HG03066 (cell line): Measurements from ENCODE around the gene ACSS1.

Source experiments
- ATAC-seq: cut with Tn5 transposase; IDR thresholded peaks from one replicate; pipeline ENCODE4 v1.9.1; 2021; ENCODE audit warnings: low read depth; ENCODE audit not compliant: unreplicated experiment

The ACSS1 gene

DNA sequence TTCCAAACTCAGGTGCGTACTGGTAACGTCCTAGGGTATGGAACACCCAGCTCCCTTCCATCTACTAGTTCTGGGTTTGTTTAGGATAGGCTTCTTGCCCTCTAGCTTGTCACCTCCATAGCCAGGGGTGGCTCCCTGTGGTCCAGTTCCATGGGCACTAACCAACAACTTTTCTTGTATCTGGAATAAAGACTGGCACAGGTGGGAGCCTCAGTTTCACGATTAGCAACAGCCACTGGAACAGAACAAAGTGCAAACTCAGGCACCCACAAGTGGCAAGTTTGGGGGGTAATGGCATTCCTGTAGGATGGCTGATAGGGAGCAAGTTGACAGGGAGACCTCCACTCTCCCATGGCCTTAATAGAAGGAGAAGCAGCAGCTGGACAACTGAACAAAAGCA lies 59.8 kb downstream of the ACSS1 start:
- no peak for ATAC-seq

- no peak for ATAC-seq
Observed at GRCh38 chr20:24996449-24997377, 61.2 kb downstream of the ACSS1 start.

DNA sequence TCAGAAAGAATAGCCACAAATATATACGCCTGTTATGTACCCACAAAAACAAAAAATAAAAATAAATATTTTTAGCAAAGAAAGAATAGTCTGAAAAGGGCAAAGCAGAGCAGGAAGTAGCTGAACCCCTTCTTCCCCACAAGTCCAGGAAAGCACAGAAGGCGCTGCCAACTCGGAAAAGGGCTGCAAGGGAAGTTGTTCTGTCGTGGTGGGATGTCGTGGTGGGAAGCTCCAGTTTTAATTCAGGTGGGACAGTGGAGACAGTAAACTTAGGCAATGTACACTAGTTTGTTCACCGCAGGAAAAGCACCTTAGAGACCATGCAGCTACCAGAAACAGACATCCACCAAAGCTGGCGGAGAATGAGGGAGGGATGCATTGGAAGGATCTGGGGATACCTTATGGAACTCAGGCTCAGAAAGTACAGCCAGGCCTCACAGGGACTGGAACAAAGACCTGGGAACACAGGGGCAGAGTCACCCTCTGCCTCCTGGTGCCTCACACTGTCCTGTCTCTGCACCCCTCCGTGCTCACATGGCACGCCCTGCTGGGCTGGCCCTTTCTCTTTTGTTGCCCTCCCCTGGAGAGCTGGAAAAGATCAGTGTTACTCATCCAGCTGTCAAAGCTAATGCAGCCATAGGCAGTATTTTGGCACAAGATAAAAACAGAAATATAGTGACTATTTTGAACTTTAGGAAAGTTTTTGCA lies 62.0 kb downstream of the ACSS1 start:
- no peak for ATAC-seq

DNA sequence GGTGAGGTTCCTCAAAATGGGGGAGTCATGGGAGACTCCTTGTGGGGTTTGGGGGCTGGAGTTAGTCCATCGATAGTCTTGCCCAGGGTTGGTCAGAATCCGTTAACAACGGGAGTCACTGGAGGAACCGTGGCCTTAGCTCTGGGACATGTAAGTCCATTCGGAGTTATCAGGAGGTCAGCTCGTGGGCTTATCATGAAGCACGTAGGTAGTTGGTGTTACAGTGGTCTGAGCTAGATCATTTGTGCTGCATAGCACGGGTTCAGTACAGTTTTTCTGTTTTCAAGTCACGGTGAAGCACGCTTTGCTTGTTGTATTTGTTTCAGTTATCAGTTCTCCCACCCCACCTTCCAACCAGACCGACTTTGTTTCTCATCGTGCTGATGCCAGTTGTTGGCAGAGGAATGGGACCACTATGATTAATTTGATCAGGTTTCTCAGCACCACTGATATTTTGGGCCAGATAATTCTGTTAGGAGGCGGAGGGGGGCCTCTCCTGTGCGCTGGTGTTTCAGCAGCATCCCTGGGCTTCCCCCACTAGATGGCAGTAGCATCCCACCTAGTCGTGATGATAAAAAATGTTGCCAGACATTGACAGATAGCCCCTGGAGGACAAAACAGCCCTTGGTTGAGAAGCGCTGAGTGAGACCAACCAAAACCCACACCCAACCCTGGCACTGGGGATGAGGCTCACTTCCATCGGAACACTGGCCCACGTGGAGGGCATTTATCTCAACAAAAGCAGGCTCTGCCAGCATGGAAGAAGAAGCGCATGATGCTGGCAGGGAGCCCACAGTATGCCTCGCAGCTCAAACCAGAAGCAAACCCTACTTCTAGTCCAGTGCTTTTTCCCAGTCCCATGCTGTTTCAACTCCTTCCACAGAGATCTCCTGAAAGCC lies 63.2 kb downstream of the ACSS1 start:
- ATAC-seq, result no peak

DNA sequence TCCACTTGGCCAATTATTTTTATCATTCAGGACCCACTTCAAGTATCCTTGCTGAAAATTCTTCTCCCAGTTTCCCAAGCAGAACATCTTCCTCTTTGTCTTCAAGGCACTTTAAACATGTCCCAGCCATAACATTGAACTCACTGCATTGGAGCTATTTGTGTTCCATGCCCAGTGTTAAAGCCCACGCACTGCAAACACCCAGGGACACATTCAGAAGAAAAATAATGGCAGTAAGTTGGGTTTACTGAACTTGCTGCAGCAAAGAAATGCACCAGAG lies 63.8 kb downstream of the ACSS1 start:
- no peak for ATAC-seq

DNA sequence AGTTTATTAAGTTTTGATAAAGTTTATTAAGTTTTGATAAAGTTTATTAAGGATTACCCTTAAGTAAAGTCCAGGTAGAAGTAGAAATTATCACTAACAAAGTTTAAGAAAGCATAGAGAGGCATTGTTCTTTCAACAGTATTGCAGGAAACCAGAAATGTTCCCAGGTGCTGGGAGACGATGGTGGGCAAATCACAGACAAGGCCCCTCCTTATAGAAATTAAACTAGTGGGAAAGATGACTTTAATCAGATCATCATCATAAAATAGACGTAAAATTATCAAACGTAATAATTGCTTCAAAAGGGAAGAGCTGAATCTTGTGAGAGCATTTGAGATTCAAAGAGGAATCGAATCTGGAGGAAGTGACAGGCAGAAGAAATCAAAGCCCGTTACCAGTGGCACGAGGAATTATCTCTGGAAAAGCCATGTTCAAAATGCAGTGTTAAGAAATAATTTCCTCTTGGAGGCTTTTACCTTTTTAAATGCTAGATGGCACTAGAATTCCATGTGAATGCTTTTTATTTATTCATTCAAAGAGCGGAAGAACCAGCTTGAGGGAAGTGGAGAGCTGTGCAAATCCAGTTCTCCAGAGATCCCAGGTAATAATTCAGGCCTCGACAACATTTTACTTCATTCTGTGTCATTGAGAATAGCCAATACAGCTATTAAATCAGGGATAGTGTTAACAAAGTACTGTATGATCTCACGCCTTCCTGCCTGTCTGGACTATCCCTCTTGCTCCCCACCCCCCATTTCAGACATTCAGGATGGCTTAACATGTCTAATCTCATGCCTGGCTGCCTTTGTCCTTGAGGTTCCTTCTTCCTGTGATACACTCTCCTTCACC lies 64.4 kb downstream of the ACSS1 start:
- no peak for ATAC-seq

DNA sequence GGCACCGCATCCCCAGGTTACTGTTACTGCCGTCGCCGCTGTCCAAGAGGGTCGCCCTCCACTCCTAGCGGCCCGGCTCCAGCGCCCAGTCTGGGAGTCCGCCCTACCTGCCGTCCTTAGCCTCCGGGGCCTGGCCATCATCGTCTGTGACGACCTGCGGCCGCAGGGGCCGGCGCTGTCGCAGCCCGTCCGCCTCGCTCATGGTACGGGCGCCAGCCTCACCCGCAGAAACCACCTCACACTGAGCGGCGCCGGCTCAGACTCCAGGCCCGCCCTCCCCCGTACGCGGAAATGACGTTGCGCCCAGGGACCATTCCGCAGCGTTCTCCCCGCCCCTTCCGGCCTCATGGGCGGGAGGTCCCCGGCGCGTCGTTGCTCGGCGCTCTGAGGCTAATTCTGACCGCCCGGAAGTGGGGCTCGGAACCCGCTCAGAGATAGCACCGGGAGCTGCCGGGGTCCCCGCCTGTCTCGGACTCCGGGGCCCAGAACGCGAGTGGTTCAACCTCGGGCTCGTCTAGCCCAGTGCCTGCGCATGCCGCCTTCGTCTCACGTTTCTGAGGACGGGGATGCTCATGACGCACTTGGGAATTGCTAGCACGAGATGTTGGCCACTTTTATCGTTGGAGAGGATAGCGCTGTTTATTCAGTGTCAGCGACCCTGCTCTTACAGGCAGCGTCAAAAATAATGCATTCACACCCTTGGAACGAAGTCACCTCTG lies 65.3 kb downstream of the ACSS1 start, which contains the start of gene APMAP:
Gene APMAP, minus strand, starts transcription at position 265 of the 719 bp plus-strand sequence. Its CDS starts 63 bp downstream, at position 202.
- ATAC-seq, result peak; percentile 96

- ATAC-seq, result peak; percentile 21
Observed at GRCh38 chr20:24991897-24992486, 65.9 kb downstream of the ACSS1 start.

DNA sequence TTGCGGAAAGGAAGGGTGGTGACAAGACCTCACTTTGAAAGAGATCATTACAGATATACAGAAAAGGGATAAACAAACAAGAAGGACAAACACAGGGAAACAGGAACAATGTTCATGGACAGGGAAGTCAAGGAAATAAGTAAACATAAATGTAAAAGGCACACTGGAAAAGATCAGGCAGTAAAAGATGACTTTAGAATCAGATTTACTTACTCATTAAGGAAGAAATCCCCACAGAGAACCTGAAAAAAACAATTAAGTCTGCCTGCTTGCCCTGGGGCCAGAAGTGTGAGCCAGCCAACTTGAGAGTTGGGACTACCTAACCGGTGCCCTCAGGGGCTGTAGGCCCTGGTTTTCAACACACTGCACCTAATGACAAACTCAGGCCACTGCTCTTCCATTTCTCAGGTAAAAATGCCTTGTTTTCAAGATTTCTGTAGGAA lies 67.1 kb downstream of the ACSS1 start:
- no peak for ATAC-seq

DNA sequence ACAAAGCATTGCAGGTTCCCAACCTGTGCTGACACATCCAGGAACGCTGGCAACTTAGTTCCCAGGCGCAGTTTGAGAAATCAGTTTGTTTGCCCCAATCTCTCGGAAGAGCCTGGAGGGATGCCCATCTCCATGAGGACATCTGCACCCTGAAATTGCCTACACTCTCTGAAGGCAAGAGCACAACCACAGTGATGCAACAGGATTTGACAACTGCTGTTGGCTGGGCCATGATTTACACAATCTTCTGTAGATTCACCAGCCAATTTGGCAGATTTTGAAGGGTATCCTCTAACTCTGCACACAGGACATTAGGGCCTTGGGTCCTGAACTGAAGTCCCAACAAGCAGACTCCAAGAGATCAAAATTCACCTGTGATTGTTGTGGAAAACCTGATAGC lies 68.8 kb downstream of the ACSS1 start:
- ATAC-seq, result no peak

DNA sequence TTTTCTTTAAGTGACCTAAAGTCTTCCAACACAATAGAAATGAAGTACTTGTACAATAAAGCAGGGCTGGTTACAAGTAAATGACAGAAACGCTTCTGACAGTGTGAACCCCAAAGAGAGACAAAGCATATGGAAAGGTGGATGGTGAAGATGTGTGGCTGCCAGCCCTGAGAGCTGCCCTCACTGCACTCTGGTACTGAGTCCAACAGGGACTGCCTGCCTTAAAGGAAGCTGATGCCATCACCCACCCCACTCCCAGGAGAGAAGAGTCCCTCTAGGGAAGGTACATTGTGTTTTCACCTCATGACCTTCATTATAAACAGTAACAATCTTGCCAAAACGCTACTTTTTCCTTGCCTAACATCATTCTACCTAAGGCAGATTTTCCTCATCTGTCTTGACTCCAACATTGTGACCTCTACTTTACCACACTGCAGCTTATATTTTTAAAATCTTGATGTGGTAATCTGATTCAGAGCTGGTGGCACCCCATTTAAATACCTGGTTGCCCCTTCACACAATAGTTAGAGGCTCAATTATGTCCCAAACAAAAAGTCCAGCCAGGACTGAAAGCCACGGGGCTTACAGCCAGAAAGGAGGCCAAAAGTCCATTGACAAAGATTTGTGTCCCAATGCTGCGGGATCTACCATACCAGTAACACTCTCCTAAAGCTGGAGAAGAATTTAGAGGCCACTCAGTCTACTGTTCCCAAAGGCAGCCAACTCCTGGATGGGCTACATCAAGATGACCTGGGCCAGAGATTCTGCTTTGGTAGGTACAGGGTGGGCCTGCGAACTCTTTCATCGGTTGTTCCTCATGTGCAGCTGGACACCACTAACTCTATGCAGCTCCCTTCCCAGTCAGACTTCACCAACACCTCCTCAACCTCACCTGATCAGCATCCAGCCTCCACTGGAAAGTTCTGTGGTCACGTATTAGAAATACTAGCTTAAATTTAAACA lies 69.8 kb downstream of the ACSS1 start:
- no peak for ATAC-seq

DNA sequence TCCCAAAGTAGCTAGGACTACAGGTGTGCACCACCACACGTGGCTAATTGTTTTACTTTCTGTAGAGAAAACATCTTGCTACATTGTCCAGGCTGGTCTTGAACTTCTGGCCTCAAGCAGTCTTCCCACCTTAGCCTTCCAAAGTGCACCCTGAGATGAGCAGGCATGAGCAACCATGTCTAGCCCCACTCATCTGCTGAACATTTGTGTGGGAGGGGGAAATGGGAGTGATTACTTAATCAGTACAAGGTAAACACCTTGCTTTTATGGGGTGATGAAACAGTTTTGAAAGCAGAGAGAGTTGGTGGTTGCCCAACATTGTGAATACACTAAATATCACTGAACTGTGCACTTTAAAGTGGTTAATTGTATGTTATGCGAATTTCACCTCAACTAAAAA lies 70.7 kb downstream of the ACSS1 start:
- no peak for ATAC-seq

DNA sequence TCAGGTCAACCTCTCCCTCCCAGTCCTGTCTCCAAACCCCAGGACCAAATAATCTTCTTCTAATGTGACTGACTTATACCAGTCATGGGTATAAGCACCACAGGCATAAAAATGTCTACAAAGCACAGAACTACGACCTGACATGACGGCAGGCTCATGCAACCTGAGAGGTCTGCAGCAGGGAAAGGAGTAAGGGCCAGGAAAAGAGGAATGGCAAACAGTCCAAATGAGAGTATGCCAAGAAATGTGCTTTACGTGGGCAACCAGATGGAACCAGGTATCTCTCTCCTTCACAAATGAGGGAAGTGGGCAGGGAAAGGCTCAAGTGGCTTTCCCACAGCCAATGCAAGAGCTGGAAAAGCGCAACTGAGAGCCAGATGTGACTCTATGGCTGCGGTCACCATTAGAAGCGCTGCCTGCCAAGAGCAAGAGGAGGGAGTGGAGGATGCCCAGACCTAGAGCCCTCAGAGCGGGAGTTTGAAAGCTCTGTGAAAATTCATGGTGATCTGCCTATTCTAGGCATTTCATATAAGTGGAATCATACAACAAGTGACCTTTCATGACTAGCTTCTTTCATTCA lies 71.4 kb downstream of the ACSS1 start:
- no peak for ATAC-seq

- ATAC-seq, result no peak
Observed at GRCh38 chr20:24985802-24986201, 72.1 kb downstream of the ACSS1 start.

DNA sequence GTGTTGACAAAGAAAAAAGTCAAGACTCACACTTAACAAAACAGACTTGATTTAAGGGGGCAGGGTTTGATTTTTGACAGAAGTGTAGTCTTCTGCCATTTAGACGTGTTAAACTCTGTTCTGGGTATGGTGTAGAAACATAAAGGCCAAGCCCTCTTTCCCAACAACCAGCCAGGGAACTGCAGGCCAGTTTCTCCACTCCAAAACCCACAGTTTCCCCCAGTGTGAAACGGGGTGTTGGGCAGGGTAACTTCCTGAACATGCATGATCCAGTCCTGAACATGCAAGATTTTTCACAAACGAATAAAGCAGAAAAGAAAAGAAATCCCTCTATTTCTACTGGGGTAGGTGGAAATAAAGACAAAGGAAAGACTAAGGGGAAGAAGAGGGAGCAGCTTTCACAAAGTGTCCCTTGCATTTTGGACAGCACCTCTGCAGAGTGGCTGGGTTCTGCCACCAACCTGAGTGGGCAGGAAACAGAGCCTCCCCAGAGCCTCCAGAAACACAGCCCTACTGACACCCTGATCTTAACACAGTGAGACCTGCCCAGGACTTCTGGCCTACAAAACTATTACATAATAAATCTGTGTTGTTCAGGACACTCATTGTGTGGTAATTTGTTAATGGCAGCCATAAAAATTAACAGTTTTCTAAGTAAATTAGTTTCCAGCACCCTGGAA lies 72.8 kb downstream of the ACSS1 start:
- ATAC-seq, result no peak

DNA sequence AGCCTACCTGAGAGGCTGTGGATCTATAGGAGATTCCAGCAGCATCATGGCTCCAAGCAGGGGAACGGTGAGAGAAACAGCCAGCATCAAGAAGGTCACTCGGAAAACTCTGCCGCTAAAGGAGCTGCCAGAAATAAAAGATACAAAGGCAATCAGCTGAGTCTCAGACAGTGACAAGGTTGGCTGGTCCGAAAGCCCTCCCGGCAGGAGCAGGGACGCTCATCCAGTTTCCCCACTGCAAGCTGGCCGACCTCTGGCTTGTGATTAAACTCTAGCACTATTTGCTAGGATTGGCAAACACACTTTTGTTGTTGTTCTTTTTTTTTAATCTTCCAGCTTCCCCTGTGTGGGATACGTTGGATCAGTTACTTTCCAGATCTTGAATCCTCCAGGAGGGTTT lies 74.0 kb downstream of the ACSS1 start:
- ATAC-seq, result no peak

DNA sequence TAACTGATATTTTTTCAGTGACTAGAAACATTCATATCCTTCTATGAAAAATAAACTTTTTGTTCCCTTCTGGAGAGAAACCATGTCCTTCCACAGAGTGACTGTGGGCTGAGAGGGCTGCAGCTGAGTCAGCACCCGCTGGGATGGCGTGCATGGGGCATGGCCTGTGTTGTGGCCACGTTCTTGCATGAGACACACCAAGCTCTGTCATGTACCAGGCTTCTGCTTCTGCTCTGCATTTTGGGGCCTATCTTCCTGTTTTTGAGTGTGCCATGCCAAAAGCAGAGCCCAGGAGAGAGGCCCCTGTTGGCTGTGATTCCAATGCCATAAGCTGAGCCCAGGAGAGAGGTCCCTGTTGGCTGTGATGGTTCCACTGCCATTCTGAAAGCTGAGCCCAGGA lies 76.1 kb downstream of the ACSS1 start:
- no peak for ATAC-seq
